ENCODE measurements around the gene FGL2.

- TF ChIP-seq CTCF (IDR thresholded peaks at IDR 0.05) (no peak), ZFX (IDR thresholded peaks at IDR 0.05; ENCODE audit: borderline replicate concordance) (no peak)
Measured at GRCh38 chr7:77184463-77184862, 15.2 kb downstream of the FGL2 start.

Measured in 22Rv1 (cell line).